Left lung (tissue), 10 donors: Measurements from ENCODE around the gene GNPTAB. TPM values are rescaled to one million over a fixed set of nuclear protein-coding genes. Genes with fewer than 3 reads are reported as not detected.

Experiments
- ATAC-seq: fragments of 200-7000 bp; cut with Tn5 transposase; one replicate; pipeline ENCODE4 v1.9.1; 2020; ENCODE audit warnings: moderate library complexity
- DNase-seq, 4 donors: peaks; one replicate each; pipeline ENCODE4 v3.0.0-alpha.2; 2013 to 2020
- H3K27ac ChIP-seq, 2 donors: fragments of 200-600 bp; sonication (generic) in 1 of 2; one replicate each; pipeline versions ENCODE4 v1.5.0 to v1.8.0; 2020 to 2021
- H3K27me3 ChIP-seq, 2 donors: fragments of 200-600 bp; sonication (generic) in 1 of 2; one replicate each; pipeline versions ENCODE4 v1.5.0 to v1.8.0; 2020 to 2021
- H3K36me3 ChIP-seq, 2 donors: fragments of 200-600 bp; sonication (generic) in 1 of 2; one replicate each; pipeline versions ENCODE4 v1.5.0 to v1.8.0; 2020 to 2021
- H3K4me1 ChIP-seq, 2 donors: fragments of 200-600 bp; one replicate each; pipeline ENCODE4 v1.8.0; 2021
- H3K4me3 ChIP-seq, 2 donors: fragments of 200-600 bp; sonication (generic) in 1 of 2; one replicate each; pipeline versions ENCODE4 v1.5.0 to v1.8.0; 2020 to 2021; ENCODE audit warnings: mild to moderate bottlenecking in 1 of 2
- H3K9me3 ChIP-seq, 2 donors: fragments of 200-600 bp; sonication (generic) in 1 of 2; one replicate each; pipeline versions ENCODE4 v1.5.0 to v1.8.0; 2020 to 2021
- CTCF ChIP-seq, 2 donors: fragments of 200-600 bp; sonication (generic) in 1 of 2; IDR thresholded peaks; one replicate each; pipeline versions ENCODE4 v1.5.0 to v1.8.0; 2021; ENCODE audit warnings: antibody characterized with exemption in 2 of 2
- intact Hi-C, 2 donors: fragments of 100-400 bp; cut with DNase I; formaldehyde crosslinking; loops; one replicate each; pipeline versions ENCODE4 v1.11.2 to v1.14.2; 2022
- polyA plus RNA-seq, 6 donors: library from polyadenylated mRNA; unstranded; fragments of 120-200 nt; gene quantifications; one replicate each; pipeline ENCODE4 v1.2.1, GENCODE V29; 2013; ENCODE audit not compliant: insufficient read length in 6 of 6
- total RNA-seq, 2 donors: library from RNA; stranded (reverse); fragmentation: NEBNext Ultra II Directional; extraction: Animal tissue kit (Norgen Biotek cat#: 25700); gene quantifications; one replicate each; pipeline ENCODE4 v1.2.1, GENCODE V29; 2021
- donor health status: DM: no; HTN: yes; CAD: no.
- donor health status: DM: no; HTN: no; CAD: no.

GNPTAB gene
- total and polyA plus RNA-seq, 8 donors, result 42.7 to 68.9 (median 51.4) TPM

GRCh38 chr12:101698800-101699347 is 131.9 kb downstream of the GNPTAB start:
- ATAC-seq, result peak; percentile 7
- no peaks in the 10 kb centered on the region for H3K36me3 ChIP-seq
- no peaks in the 10 kb centered on the region for H3K27me3 ChIP-seq
- intact Hi-C loops, result no loop called here
- peak overlapping the region; percentile 72 to 95 for H3K4me3 ChIP-seq
- H3K27ac ChIP-seq, result peak overlapping the region; percentile 89 to 90
- peaks cover 23 to 61% of the 10 kb centered on the region in 2 donors for H3K4me1 ChIP-seq
- no peaks in the 10 kb centered on the region for H3K9me3 ChIP-seq
- no peak for TF ChIP-seq CTCF (IDR thresholded peaks at IDR 0.05)
- peak in 1 of 4 donors; percentile 11 for DNase-seq

GRCh38 chr12:101697930-101698799 is 132.6 kb downstream of the GNPTAB start:
- H3K4me3 ChIP-seq, result peak overlapping the region; percentile 72 to 95
- no peak for TF ChIP-seq CTCF (IDR thresholded peaks at IDR 0.05)
- intact Hi-C loops, result no loop called here
- DNase-seq, result peak; percentile 22 to 89 (median 46)
- H3K36me3 ChIP-seq, result no peaks in the 10 kb centered on the region
- ATAC-seq, result peak; percentile 57
- H3K27ac ChIP-seq, result peak overlapping the region; percentile 89 to 90
- peaks cover 23 to 58% of the 10 kb centered on the region in 2 donors for H3K4me1 ChIP-seq
- H3K9me3 ChIP-seq, result no peaks in the 10 kb centered on the region
- no peaks in the 10 kb centered on the region for H3K27me3 ChIP-seq

GRCh38 chr12:101697197-101697929 is 133.4 kb downstream of the GNPTAB start, which contains the start of gene CHPT1:
TSS of gene CHPT1 (plus strand) at chr12:101697640. CDS start at chr12:101697862, 222 bp downstream.
- no peak for TF ChIP-seq CTCF (IDR thresholded peaks at IDR 0.05)
- Histone ChIP-seq H3K4me1 (peaks cover 23 to 53% of the 10 kb centered on the region in 2 donors), H3K27ac (peak within 1 kb of the TSS; percentile 89 to 90), H3K36me3 (no peaks in the 10 kb centered on the region), H3K9me3 (no peaks in the 10 kb centered on the region), H3K27me3 (no peaks in the 10 kb centered on the region), H3K4me3 (peak within 1 kb of the TSS; percentile 72 to 95)
- peak; percentile 38 to 94 (median 63) for DNase-seq
- intact Hi-C loops, result no loop called here
- ATAC-seq, result peak; percentile 78

GRCh38 chr12:101696251-101697196 is 134.2 kb downstream of the GNPTAB start:
- Histone ChIP-seq H3K4me1 (peaks cover 23 to 49% of the 10 kb centered on the region in 2 donors), H3K36me3 (no peaks in the 10 kb centered on the region), H3K27me3 (no peaks in the 10 kb centered on the region), H3K27ac (peak overlapping the region; percentile 89 to 90), H3K4me3 (peak overlapping the region; percentile 72 to 95), H3K9me3 (no peaks in the 10 kb centered on the region)
- no peak for TF ChIP-seq CTCF (IDR thresholded peaks at IDR 0.05)
- intact Hi-C loops, result no loop called here
- DNase-seq (peak in 3 of 4 donors; percentile 26 to 45 (median 42)), ATAC-seq (peak; percentile 47)
